Esophagus (tissue), 2 donors: Measurements from ENCODE around the gene MAPK12. TPM values are rescaled to one million over a fixed set of nuclear protein-coding genes. Genes with fewer than 3 reads are reported as not detected.
A peak's percentile ranks its signal among the peaks of the same experiment; 100 is the strongest.
"Not testable (repeated sequence)": the region's sequence is repeated elsewhere in the genome, so short reads cannot be mapped to it uniquely, and the experiment has no call there.

Experiments
- H3K27ac ChIP-seq, 2 donors: one replicate each; pipeline ENCODE4 v1.5.1; 2013; ENCODE audit warnings: low read depth in 2 of 2, mild to moderate bottlenecking in 2 of 2, inconsistent platforms in 1 of 2, low read length in 1 of 2, moderate library complexity in 1 of 2
- H3K27me3 ChIP-seq, 2 donors: one replicate each; pipeline ENCODE4 v1.6.1; 2013; ENCODE audit warnings: low read length in 2 of 2, control low read depth in 1 of 2, mild to moderate bottlenecking in 1 of 2; ENCODE audit not compliant: insufficient read depth in 2 of 2, control insufficient read depth in 1 of 2
- H3K36me3 ChIP-seq, 2 donors: one replicate each; pipeline ENCODE4 v1.6.1; 2013; ENCODE audit warnings: low read length in 1 of 2; ENCODE audit not compliant: control insufficient read depth in 2 of 2, insufficient read depth in 2 of 2
- H3K4me1 ChIP-seq, 2 donors: one replicate each; pipeline ENCODE4 v1.6.1; 2013; ENCODE audit warnings: low read length in 1 of 2; ENCODE audit not compliant: control insufficient read depth in 2 of 2, insufficient read depth in 2 of 2
- H3K4me3 ChIP-seq, 2 donors: one replicate each; pipeline ENCODE4 v1.5.1; 2013; ENCODE audit warnings: low read length in 2 of 2, mild to moderate bottlenecking in 2 of 2, low read depth in 1 of 2, moderate library complexity in 1 of 2
- H3K9me3 ChIP-seq, 2 donors: one replicate each; pipeline ENCODE4 v1.6.1; 2013; ENCODE audit warnings: mild to moderate bottlenecking in 2 of 2, low read depth in 1 of 2, low read length in 1 of 2, moderate library complexity in 1 of 2; ENCODE audit not compliant: control insufficient read depth in 2 of 2, insufficient read depth in 1 of 2
- WGBS, 2 donors: extraction: QIAGEN DNeasy Blood & Tissue Kit; methylation state at CpG; one replicate each; pipeline ENCODE4 v1.1.7; 2013; 5-methylcytosine and 5-hydroxymethylcytosine counted together
- polyA plus RNA-seq, 2 donors: library from polyadenylated mRNA; stranded (reverse); fragments of 200-250 nt; gene quantifications; one replicate each; pipeline ENCODE4 v1.2.3, GENCODE V29; 2013
- donor health status: healthy with polysubstance abuse.
- donor health status: Bipolar disorder and iron deficiency.

The MAPK12 gene
- polyA plus RNA-seq, 2 donors = 3.0 to 3.4 TPM

DNA sequence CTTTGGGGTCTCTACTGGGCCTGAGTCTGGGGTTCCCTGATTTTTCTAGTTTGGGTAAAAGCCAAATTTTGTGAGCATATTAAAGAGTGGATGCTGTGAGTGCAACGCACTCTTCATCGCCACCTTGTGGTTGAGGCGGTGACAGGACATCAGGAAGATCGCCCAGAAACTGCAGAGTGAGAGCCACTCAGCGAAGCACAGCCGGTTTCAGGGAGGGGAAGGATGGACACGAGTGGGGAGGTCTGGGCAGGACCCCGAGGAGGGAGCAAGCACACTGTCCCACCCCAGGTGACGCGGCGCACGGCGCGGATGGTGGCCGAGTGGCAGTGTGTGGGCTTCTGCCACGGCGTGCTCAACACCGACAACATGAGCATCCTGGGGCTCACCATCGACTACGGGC is 51.6 kb downstream of the MAPK12 start:
- no peak overlapping the region for H3K4me3 ChIP-seq
- no peaks in the 10 kb centered on the region for H3K9me3 ChIP-seq
- H3K4me1 ChIP-seq = peaks cover 0 to 2% of the 10 kb centered on the region in 2 donors
- H3K27me3 ChIP-seq = no peaks in the 10 kb centered on the region
- H3K27ac ChIP-seq = no peak overlapping the region
- H3K36me3 ChIP-seq = peaks cover 0 to 46% of the 10 kb centered on the region in 2 donors
- WGBS, 2 donors = 58 to 61% methylated on average over 20 of the region's 20 CpGs

DNA sequence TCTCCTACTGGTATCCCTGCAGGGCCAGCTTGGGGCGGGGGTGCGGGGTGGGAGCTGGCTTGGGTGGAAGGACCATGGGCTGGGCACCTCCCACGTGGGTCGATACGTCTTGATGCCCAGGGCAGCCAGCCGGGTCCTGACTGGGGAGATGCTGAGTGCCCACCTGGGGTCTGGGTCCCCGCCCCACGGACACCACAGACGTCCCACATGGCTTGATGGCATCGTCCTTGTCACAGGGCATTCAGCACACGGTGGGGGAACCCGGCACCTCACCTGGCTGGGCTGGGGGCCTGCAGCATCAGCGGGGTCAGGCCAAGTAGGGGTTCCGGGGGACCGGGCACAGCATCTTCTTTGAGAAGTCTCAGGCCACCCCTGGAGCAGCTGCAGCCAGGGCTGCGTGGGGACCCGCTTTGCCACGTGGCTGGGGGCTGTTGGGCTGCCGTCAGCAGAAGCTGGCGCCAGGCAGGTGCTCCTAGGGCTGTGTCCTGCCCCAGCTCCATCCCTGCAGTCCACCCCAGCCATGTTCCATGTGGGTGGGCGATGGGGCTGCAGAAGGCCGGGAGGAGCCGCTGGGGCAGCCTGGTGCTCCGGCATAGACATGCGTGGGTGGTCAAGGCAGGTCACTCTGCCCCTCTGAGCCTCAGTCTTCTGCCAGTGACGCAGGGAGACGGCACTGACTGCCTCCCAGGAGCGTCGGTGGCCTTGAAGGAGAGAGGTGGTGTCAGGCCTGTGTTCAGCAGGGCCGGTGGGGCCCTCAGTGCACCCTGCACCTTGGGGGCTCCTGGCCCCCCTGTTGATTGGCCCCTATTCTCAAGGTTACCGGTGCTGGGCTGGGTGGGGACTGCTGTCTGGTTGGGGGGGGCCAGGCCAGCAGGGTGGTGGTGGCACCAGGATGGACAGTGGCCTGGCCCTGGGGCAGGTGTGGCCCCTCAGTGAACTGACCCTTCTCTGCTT is 52.3 kb downstream of the MAPK12 start:
- Histone ChIP-seq H3K4me1 (peaks cover 0 to 2% of the 10 kb centered on the region in 2 donors), H3K27ac (no peak overlapping the region), H3K27me3 (no peaks in the 10 kb centered on the region), H3K36me3 (peaks cover 0 to 44% of the 10 kb centered on the region in 2 donors), H3K4me3 (no peak overlapping the region), H3K9me3 (no peaks in the 10 kb centered on the region)
- 76 to 77% methylated on average over 30 to 31 of the region's 31 CpGs for WGBS, 2 donors

DNA sequence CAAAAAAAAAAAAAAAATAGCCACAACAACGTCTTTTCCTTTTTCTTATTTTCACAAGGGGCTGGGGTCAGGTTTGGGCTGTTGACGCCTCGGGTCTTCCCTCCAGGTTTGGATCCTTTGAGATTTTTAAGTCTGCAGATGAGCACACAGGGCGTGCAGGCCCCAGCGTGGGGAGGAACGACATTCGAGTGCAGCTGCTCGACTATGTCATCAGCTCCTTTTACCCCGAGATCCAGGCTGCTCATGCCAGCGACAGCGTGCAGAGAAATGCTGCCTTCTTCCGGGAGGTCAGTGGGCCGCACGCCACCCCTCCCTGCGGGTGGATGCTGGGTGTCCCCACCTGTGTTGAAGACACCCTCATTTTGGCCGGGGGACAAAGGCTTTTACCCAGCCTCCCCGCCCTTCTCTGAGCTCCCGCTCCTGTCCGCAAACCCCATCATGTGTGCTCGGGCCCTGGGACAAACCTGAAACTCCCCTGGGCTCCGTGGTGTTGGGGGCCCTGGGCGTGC is 53.0 kb downstream of the MAPK12 start:
- no peaks in the 10 kb centered on the region for H3K27me3 ChIP-seq
- no peak overlapping the region for H3K27ac ChIP-seq
- 83 to 84% methylated on average over 22 of the region's 22 CpGs for WGBS, 2 donors
- H3K36me3 ChIP-seq = peaks cover 0 to 45% of the 10 kb centered on the region in 2 donors
- H3K4me3 ChIP-seq = no peak overlapping the region
- peaks cover 0 to 2% of the 10 kb centered on the region in 2 donors for H3K4me1 ChIP-seq
- H3K9me3 ChIP-seq = no peaks in the 10 kb centered on the region

- H3K36me3 ChIP-seq = peaks cover 0 to 43% of the 10 kb centered on the region in 2 donors
- H3K9me3 ChIP-seq = no peaks in the 10 kb centered on the region
- no peaks in the 10 kb centered on the region for H3K27me3 ChIP-seq
- no peak overlapping the region for H3K27ac ChIP-seq
- H3K4me3 ChIP-seq = no peak overlapping the region
- H3K4me1 ChIP-seq = peaks cover 0 to 2% of the 10 kb centered on the region in 2 donors
- 63 to 65% methylated on average over 23 of the region's 23 CpGs for WGBS, 2 donors
Observed at GRCh38 chr22:50207383-50208140, 53.9 kb downstream of the MAPK12 start.

- Histone ChIP-seq H3K36me3 (peaks cover 0 to 40% of the 10 kb centered on the region in 2 donors), H3K27me3 (no peaks in the 10 kb centered on the region), H3K4me3 (no peak overlapping the region), H3K4me1 (peaks cover 4 to 10% of the 10 kb centered on the region in 2 donors), H3K9me3 (no peaks in the 10 kb centered on the region), H3K27ac (no peak overlapping the region)
- 50 to 63% methylated on average over 10 of the region's 10 CpGs for WGBS, 2 donors
Observed at GRCh38 chr22:50206599-50206998, 54.9 kb downstream of the MAPK12 start.

- H3K4me3 ChIP-seq = no peak overlapping the region
- H3K27me3 ChIP-seq = no peaks in the 10 kb centered on the region
- H3K4me1 ChIP-seq = peaks cover 5 to 10% of the 10 kb centered on the region in 2 donors
- H3K36me3 ChIP-seq = peaks cover 0 to 35% of the 10 kb centered on the region in 2 donors
- 90 to 93% methylated on average over 43 to 45 of the region's 45 CpGs for WGBS, 2 donors
- H3K9me3 ChIP-seq = no peaks in the 10 kb centered on the region
- peak overlapping the region in 1 of 2 donors; percentile 6 for H3K27ac ChIP-seq
Observed at GRCh38 chr22:50205781-50206569, 55.5 kb downstream of the MAPK12 start.

DNA sequence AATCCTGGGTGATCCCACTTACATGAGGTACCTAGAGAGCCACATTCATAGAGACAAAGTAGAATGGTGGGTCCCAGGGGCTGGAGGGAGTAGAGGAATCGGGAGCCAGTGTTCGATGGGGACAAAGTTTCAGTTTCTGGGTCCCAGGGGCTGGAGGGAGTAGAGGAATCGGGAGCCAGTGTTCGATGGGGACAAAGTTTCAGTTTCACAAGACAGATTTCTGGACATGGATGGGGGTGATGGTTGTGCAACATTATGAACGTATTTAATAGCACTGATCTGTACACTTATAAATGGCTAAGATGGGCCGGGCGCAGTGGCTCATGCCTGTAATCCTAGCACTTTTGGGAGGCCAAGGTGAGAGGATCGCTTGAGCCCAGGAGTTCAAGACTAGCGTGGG is 56.5 kb downstream of the MAPK12 start:
- 84 to 90% methylated on average over 9 of the region's 9 CpGs for WGBS, 2 donors
- H3K27ac ChIP-seq, H3K9me3 ChIP-seq, H3K27me3 ChIP-seq, H3K4me3 ChIP-seq: not testable (repeated sequence)
- peaks cover 5 to 11% of the 10 kb centered on the region in 2 donors for H3K4me1 ChIP-seq
- peaks cover 0 to 26% of the 10 kb centered on the region in 2 donors for H3K36me3 ChIP-seq

GRCh38 chr22:50204571-50204970 is 56.9 kb downstream of the MAPK12 start:
- no peak overlapping the region for H3K4me3 ChIP-seq
- H3K27me3 ChIP-seq = no peaks in the 10 kb centered on the region
- WGBS, 2 donors = 90 to 96% methylated on average over 7 of the region's 7 CpGs
- H3K27ac ChIP-seq = no peak overlapping the region
- peaks cover 5 to 15% of the 10 kb centered on the region in 2 donors for H3K4me1 ChIP-seq
- peaks cover 0 to 26% of the 10 kb centered on the region in 2 donors for H3K36me3 ChIP-seq
- no peaks in the 10 kb centered on the region for H3K9me3 ChIP-seq

- no peaks in the 10 kb centered on the region for H3K9me3 ChIP-seq
- WGBS, 2 donors = 99 to 100% methylated on average over 1 of the region's 1 CpG
- H3K27me3 ChIP-seq = no peaks in the 10 kb centered on the region
- peaks cover 5 to 16% of the 10 kb centered on the region in 2 donors for H3K4me1 ChIP-seq
- peaks cover 0 to 21% of the 10 kb centered on the region in 2 donors for H3K36me3 ChIP-seq
- H3K4me3 ChIP-seq = no peak overlapping the region
- H3K27ac ChIP-seq = no peak overlapping the region
Observed at GRCh38 chr22:50203288-50203687, 58.2 kb downstream of the MAPK12 start.
